ENCODE measurements around the gene PCDHB8.
"Not testable (repeated sequence)": the region's sequence is repeated elsewhere in the genome, so short reads cannot be mapped to it uniquely, and the experiment has no call there.

PCDHB8 gene

GRCh38 chr5:141223112-141223783, 45.7 kb downstream of the PCDHB8 start, which contains the start of gene PCDHB14:
TSS of gene PCDHB14 (plus strand) at chr5:141223343. CDS start at chr5:141223506, 163 bp downstream.
- no peak within 1 kb of the TSS for H3K4me3 ChIP-seq (IDR thresholded peaks at IDR 0.05; ENCODE audit: insufficient read depth, low read depth, low read length)
- peak within 1 kb of the TSS; percentile 62 for H2AFZ ChIP-seq (ENCODE audit: low read depth)
- no peak within 1 kb of the TSS for H3K27ac ChIP-seq

GRCh38 chr5:141224844-141225243, 47.3 kb downstream of the PCDHB8 start:
- H4K20me1 ChIP-seq (ENCODE audit: insufficient read depth); H3K36me3 ChIP-seq (ENCODE audit: insufficient read depth); H3K4me1 ChIP-seq (ENCODE audit: low read depth, poor library complexity, severe bottlenecking); H3K4me2 ChIP-seq; H3K27ac ChIP-seq; H2AFZ ChIP-seq (ENCODE audit: low read depth); H3K27me3 ChIP-seq (ENCODE audit: insufficient read depth, low read depth); H3K9ac ChIP-seq; H3K4me3 ChIP-seq (IDR thresholded peaks at IDR 0.05; ENCODE audit: insufficient read depth, low read depth, low read length); H3K79me2 ChIP-seq (ENCODE audit: insufficient read depth, low read depth): not testable (repeated sequence)

More at GRCh38 chr5:141223112-141223783, 45.7 kb downstream of the PCDHB8 start, which contains the start of gene PCDHB14:
- H3K9ac ChIP-seq = no peak within 1 kb of the TSS; the same call in 1 of the 2 replicates
- no peaks in the 10 kb centered on the region for H3K27me3 ChIP-seq (ENCODE audit: insufficient read depth, low read depth)
- no peaks in the 10 kb centered on the region for H3K4me1 ChIP-seq (ENCODE audit: low read depth, poor library complexity, severe bottlenecking)
- H4K20me1 ChIP-seq (ENCODE audit: insufficient read depth) = no peaks in the 10 kb centered on the region
- no peaks in the 10 kb centered on the region for H3K79me2 ChIP-seq (ENCODE audit: insufficient read depth, low read depth)
- TF ChIP-seq CTCF (conservative IDR thresholded peaks at IDR 0.05; ENCODE audit: low read depth, low read length) = peak; percentile 58
- H3K4me2 ChIP-seq = peak within 1 kb of the TSS; percentile 26; the same call in 1 of the 2 replicates
- H3K36me3 ChIP-seq (ENCODE audit: insufficient read depth) = no peaks in the 10 kb centered on the region

GRCh38 chr5:141225421-141225820, 47.8 kb downstream of the PCDHB8 start:
- H2AFZ ChIP-seq (ENCODE audit: low read depth); H3K4me3 ChIP-seq (IDR thresholded peaks at IDR 0.05; ENCODE audit: insufficient read depth, low read depth, low read length); H3K4me1 ChIP-seq (ENCODE audit: low read depth, poor library complexity, severe bottlenecking); H3K27ac ChIP-seq; H4K20me1 ChIP-seq (ENCODE audit: insufficient read depth); H3K36me3 ChIP-seq (ENCODE audit: insufficient read depth); H3K9ac ChIP-seq; H3K27me3 ChIP-seq (ENCODE audit: insufficient read depth, low read depth); H3K79me2 ChIP-seq (ENCODE audit: insufficient read depth, low read depth); H3K4me2 ChIP-seq: not testable (repeated sequence)
